Activated T-cell treated with anti-CD3 and anti-CD28 coated beads, Interleukin-2, amount 50 U/mL, for 72 hours (primary cell): ENCODE results near the gene KPTN. TPM values are rescaled to one million over a fixed set of nuclear protein-coding genes. Genes with fewer than 3 reads are reported as not detected.

Experiments used
- ATAC-seq, 2 donors: fragments of 150-1000 bp; cut with Tn5 transposase; replicated peaks in 1 of 2; 2 replicates each; pipeline ENCODE4 v1.10.0; 2021; ENCODE audit warnings: moderate library complexity in 2 of 2, mild to moderate bottlenecking in 1 of 2
- DNase-seq, 2 donors: peaks; one replicate each; pipeline ENCODE4 v3.0.0; 2021 to 2022; ENCODE audit warnings: mixed read lengths in 1 of 2
- H3K27ac Mint-ChIP-seq: one replicate; pipeline ENCODE4 v1.8.0; 2022; ENCODE audit warnings: mild to moderate bottlenecking, moderate library complexity, mixed read lengths
- H3K27me3 Mint-ChIP-seq: one replicate; pipeline ENCODE4 v1.8.0; 2022; ENCODE audit warnings: low read depth, mixed read lengths
- H3K36me3 Mint-ChIP-seq, 2 donors: one replicate each; pipeline ENCODE4 v1.8.0; 2022; ENCODE audit warnings: mixed read lengths in 2 of 2, mild to moderate bottlenecking in 1 of 2; ENCODE audit not compliant: insufficient read depth in 2 of 2
- H3K4me1 Mint-ChIP-seq: one replicate; pipeline ENCODE4 v1.8.0; 2022; ENCODE audit warnings: low read depth, mixed read lengths
- H3K4me3 Mint-ChIP-seq, 2 donors: one replicate each; pipeline ENCODE4 v1.8.0; 2022; ENCODE audit warnings: mild to moderate bottlenecking in 2 of 2, mixed read lengths in 2 of 2, moderate library complexity in 2 of 2
- H3K9me3 Mint-ChIP-seq, 2 donors: one replicate each; pipeline ENCODE4 v1.8.0; 2022; ENCODE audit warnings: mixed read lengths in 2 of 2
- total RNA-seq, 2 donors: library from RNA; stranded (reverse); gene quantifications; one replicate each; pipeline ENCODE4 v1.2.3, GENCODE V29; 2022

The KPTN gene
- total RNA-seq, 2 donors from 2014 or later: 7.2 to 10.5 TPM

- H3K9me3 Mint-ChIP-seq: peaks cover 0 to 2% of the 10 kb centered on the region in 2 donors
- H3K4me1 Mint-ChIP-seq: peaks cover 47% of the 10 kb centered on the region
- peak; percentile 18 to 31 for DNase-seq
- ATAC-seq: peak in 1 of 2 donors; percentile 29
- H3K27me3 Mint-ChIP-seq: peaks cover 72% of the 10 kb centered on the region
- no peak overlapping the region for H3K27ac Mint-ChIP-seq
- H3K36me3 Mint-ChIP-seq: peaks cover 2% of the 10 kb centered on the region in 2 donors
- H3K4me3 Mint-ChIP-seq: peak overlapping the region; percentile 10 to 66
Measured at GRCh38 chr19:47444388-47444821, 39.6 kb downstream of the KPTN start.

- H3K4me3 Mint-ChIP-seq: no peak overlapping the region
- DNase-seq (no peak), ATAC-seq (no peak)
- peaks cover 69% of the 10 kb centered on the region for H3K27me3 Mint-ChIP-seq
- peaks cover 51% of the 10 kb centered on the region for H3K4me1 Mint-ChIP-seq
- H3K27ac Mint-ChIP-seq: no peak overlapping the region
- peaks cover 2% of the 10 kb centered on the region in 2 donors for H3K36me3 Mint-ChIP-seq
- peaks cover 0 to 2% of the 10 kb centered on the region in 2 donors for H3K9me3 Mint-ChIP-seq
Measured at GRCh38 chr19:47443331-47443730, 40.7 kb downstream of the KPTN start.

GRCh38 chr19:47438793-47439220 lies 45.2 kb downstream of the KPTN start:
- H3K27me3 Mint-ChIP-seq: peaks cover 54% of the 10 kb centered on the region
- no peaks in the 10 kb centered on the region for H3K36me3 Mint-ChIP-seq
- peaks cover 40% of the 10 kb centered on the region for H3K4me1 Mint-ChIP-seq
- H3K9me3 Mint-ChIP-seq: no peaks in the 10 kb centered on the region
- no peak overlapping the region for H3K27ac Mint-ChIP-seq
- no peak overlapping the region for H3K4me3 Mint-ChIP-seq
- DNase-seq (no peak), ATAC-seq (no peak)

DNA sequence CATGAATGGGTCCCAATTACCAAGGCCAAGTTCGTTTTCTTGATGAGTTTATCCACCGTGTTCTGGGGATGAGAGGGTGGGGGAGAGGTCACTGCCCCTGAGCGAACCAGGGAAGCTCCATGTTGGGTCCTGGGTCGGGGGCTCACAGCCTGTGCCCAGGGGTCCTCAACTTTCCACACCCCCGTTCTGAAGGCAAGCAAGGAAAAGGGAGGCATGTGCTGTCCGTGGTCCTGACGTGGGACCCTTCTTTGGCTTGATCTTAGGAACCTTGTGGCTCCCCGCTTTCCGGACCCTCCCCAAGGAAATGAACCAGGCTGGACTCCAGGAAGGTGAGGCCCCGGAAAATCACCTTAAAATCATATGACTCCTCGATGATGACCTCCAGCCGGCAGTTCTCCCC lies 46.5 kb downstream of the KPTN start:
- Mint-ChIP-seq H3K36me3 (peaks cover 0 to under 1% of the 10 kb centered on the region in 2 donors), H3K4me1 (peaks cover 37% of the 10 kb centered on the region), H3K4me3 (no peak overlapping the region), H3K9me3 (no peaks in the 10 kb centered on the region), H3K27ac (no peak overlapping the region), H3K27me3 (peaks cover 41% of the 10 kb centered on the region)
- no peak for ATAC-seq
- no peak for DNase-seq

DNA sequence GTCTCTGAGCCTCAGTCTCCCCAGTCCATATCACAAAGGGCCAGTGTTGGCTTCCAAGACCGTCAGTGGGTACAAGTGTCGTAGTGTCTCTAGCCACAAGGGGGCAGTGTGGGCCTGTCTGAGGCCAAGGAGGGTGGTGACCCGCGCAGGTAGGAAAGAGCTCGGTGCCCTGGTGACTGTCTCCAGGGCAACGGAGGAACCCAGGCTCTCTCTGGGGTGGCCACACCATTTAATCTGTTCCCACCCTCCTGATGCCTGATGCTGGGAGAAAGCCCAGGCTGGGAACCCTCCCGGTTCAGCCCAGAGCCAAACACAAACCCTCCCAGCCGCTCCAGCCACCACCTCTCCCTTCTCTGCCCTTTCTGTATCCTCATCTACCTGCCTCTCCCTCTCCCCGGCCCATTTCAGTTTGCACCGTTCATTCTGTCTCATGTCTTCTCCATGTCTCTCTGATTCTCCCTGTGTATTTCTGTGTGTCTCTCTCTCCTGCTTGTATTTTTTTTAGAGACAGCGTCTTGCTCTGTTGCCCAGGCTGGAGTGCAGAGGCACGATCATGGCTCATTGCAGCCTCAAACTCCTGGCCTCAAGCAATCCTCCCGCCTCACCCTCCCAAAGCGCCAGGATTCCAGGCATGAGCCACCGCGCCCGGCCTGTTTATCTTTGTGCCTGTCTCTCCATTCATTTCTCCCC lies 47.2 kb downstream of the KPTN start:
- H3K27me3 Mint-ChIP-seq: peaks cover 39% of the 10 kb centered on the region
- peaks cover 0 to 3% of the 10 kb centered on the region in 2 donors for H3K36me3 Mint-ChIP-seq
- DNase-seq (peak; percentile 85 to 91), ATAC-seq (peak; percentile 91 to 92)
- H3K9me3 Mint-ChIP-seq: no peaks in the 10 kb centered on the region
- no peak overlapping the region for H3K27ac Mint-ChIP-seq
- peaks cover 44% of the 10 kb centered on the region for H3K4me1 Mint-ChIP-seq
- peak overlapping the region in 1 of 2 donors; percentile 7 for H3K4me3 Mint-ChIP-seq

DNA sequence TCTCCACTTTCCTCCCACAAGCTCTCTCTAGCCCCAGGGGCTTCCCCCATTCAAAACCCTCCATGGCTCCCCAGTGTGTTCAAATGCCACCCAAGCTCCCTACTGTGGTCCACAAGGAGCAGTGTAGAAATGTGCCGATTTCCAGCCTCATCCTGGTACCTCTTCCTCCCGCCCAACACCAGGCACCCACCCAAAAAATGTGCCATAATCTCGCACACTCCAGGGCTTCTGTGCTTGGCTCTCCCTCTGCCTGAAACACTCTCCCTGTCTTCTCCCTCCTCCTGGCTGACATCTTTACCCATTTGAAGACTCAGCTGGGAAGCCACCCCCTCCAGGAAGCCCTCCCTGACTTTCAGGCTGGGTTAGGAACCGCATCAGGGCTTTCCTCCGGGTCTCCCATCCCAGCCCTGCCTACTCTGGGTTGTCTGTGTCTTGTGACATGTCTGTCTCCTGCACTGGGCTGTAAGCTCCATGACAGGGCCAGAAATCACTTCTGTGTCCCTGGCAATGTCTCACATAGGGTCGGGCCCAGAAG lies 48.1 kb downstream of the KPTN start:
- H3K27me3 Mint-ChIP-seq: peaks cover 39% of the 10 kb centered on the region
- no peaks in the 10 kb centered on the region for H3K9me3 Mint-ChIP-seq
- H3K36me3 Mint-ChIP-seq: peaks cover 0 to 3% of the 10 kb centered on the region in 2 donors
- peak overlapping the region; percentile 6 to 37 for H3K4me3 Mint-ChIP-seq
- ATAC-seq (no peak), DNase-seq (no peak)
- peaks cover 46% of the 10 kb centered on the region for H3K4me1 Mint-ChIP-seq
- H3K27ac Mint-ChIP-seq: no peak overlapping the region

DNA sequence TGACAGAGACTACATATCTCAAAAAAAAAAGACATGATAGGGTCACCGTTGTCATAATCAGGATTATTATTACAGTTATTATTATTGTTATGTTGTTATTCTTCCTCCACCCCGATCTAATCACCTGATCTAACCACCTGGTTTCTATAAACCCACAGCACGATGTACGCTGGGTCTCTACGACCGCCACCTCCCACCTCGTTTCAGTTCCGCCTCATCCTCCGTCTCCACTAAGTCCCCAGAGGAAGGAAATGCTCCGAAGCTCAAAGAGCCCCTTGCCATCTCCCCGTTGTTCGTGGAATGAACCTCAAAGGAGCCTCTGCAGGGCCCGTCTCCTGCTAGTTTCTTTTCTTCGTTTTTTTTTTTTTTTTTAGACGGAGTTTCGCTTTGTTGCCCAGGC lies 48.8 kb downstream of the KPTN start:
- ATAC-seq (peak; percentile 38 to 49), DNase-seq (peak in 1 of 2 donors; percentile 37)
- H3K4me1 Mint-ChIP-seq: peaks cover 52% of the 10 kb centered on the region
- H3K36me3 Mint-ChIP-seq: peaks cover 0 to 3% of the 10 kb centered on the region in 2 donors
- peaks cover 46% of the 10 kb centered on the region for H3K27me3 Mint-ChIP-seq
- H3K27ac Mint-ChIP-seq: no peak overlapping the region
- peak overlapping the region; percentile 37 to 46 for H3K4me3 Mint-ChIP-seq
- no peaks in the 10 kb centered on the region for H3K9me3 Mint-ChIP-seq

- Mint-ChIP-seq H3K4me1 (peaks cover 60% of the 10 kb centered on the region), H3K27ac (no peak overlapping the region), H3K36me3 (peaks cover 0 to 3% of the 10 kb centered on the region in 2 donors), H3K27me3 (peaks cover 53% of the 10 kb centered on the region), H3K4me3 (no peak overlapping the region), H3K9me3 (no peaks in the 10 kb centered on the region)
- ATAC-seq: no peak
- no peak for DNase-seq
Measured at GRCh38 chr19:47434088-47434487, 49.9 kb downstream of the KPTN start.

GRCh38 chr19:47433121-47433520 lies 50.9 kb downstream of the KPTN start:
- H3K27me3 Mint-ChIP-seq: peaks cover 45% of the 10 kb centered on the region
- peaks cover 0 to 3% of the 10 kb centered on the region in 2 donors for H3K36me3 Mint-ChIP-seq
- H3K27ac Mint-ChIP-seq: no peak overlapping the region
- peaks cover 55% of the 10 kb centered on the region for H3K4me1 Mint-ChIP-seq
- DNase-seq (no peak), ATAC-seq (no peak)
- H3K4me3 Mint-ChIP-seq: no peak overlapping the region
- H3K9me3 Mint-ChIP-seq: no peaks in the 10 kb centered on the region

DNA sequence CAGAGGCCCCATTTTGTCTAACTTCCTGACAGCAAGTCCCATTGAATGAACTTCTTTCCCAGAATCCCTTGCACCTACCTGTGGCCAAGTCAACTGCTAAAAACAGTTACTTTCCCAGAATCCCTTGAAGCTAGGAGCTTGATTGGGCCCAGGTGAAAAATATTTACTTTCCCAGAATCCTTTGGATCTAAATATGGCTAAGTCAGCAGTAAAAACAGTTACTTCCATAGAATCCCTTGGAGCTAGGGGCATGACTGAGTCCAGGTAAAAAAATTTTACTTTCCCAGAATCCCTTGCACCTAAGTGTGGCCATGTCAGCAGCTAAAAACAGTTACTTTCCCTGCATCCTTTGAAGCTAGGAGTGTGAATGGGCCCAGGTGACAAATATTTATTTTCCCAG lies 51.5 kb downstream of the KPTN start:
- peaks cover 0 to 3% of the 10 kb centered on the region in 2 donors for H3K36me3 Mint-ChIP-seq
- no peak for ATAC-seq
- no peak overlapping the region for H3K27ac Mint-ChIP-seq
- no peak for DNase-seq
- peaks cover 39% of the 10 kb centered on the region for H3K27me3 Mint-ChIP-seq
- peaks cover 55% of the 10 kb centered on the region for H3K4me1 Mint-ChIP-seq
- H3K9me3 Mint-ChIP-seq: no peaks in the 10 kb centered on the region
- no peak overlapping the region for H3K4me3 Mint-ChIP-seq

DNA sequence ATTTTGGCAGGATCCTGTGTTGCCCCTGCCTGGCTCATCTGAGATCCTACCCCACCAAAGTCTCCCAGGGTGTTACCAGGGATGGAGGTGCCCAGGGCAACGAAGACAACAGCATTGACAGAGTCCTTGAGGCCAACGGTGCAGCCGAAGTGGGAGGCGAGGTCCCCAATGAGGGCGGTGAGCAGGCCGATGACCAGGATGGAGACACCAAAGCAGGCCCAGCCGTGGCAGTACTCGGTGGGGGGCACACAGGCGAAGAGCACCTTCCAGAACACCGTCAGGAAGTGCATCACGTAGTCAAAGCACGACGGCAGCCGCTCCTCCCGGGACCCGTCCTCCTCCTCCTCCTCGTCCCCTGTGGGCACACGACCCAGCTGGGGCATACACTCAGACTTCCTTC lies 51.9 kb downstream of the KPTN start:
- Mint-ChIP-seq H3K4me1 (peaks cover 51% of the 10 kb centered on the region), H3K27me3 (peaks cover 35% of the 10 kb centered on the region), H3K9me3 (no peaks in the 10 kb centered on the region), H3K36me3 (peaks cover 0 to 3% of the 10 kb centered on the region in 2 donors), H3K27ac (no peak overlapping the region), H3K4me3 (peak overlapping the region in 1 of 2 donors; percentile 3)
- ATAC-seq: no peak
- no peak for DNase-seq

DNA sequence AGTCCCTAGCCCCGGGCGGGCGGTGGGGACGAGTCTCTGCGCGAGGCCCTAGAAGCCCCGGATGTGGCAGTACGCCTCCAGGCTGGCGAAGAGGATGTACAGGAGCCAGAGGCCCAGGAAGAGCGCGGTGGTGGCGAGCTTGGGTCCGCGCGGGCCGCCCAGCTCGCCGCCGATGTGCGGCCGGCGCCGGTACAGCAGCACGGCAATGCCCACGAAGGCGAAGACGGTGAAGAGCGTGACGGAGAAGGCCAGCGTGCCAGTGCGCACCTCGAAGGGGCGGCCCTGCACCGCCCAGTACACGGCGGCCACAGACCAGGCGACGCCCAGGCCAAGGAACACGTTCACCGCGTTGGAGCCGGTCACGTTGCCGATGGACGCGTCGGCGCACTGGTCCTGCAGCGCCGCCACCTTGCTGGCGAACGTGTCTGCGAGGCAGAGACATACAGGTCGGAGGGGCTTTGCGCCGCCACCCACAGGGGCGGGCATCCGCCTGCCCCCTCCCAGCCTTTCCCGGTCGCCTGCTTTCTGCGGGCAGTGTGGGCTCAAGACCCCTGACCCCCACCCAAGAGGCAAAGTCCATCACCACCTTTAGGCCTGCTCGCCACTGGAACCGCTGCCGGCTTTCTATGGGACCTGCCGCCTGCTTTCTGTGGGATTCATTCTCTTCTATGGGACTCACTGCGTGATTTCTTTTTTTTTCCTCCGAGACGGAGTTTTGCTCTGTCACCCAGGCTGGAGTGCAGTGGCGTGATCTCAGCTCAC lies 53.8 kb downstream of the KPTN start:
- Mint-ChIP-seq H3K4me1 (peaks cover 33% of the 10 kb centered on the region), H3K27ac (no peak overlapping the region), H3K4me3 (peak overlapping the region; percentile 71 to 76), H3K27me3 (peaks cover 31% of the 10 kb centered on the region), H3K9me3 (no peaks in the 10 kb centered on the region), H3K36me3 (peaks cover 0 to 3% of the 10 kb centered on the region in 2 donors)
- peak; percentile 49 to 50 for DNase-seq
- ATAC-seq: peak; percentile 50 to 51

DNA sequence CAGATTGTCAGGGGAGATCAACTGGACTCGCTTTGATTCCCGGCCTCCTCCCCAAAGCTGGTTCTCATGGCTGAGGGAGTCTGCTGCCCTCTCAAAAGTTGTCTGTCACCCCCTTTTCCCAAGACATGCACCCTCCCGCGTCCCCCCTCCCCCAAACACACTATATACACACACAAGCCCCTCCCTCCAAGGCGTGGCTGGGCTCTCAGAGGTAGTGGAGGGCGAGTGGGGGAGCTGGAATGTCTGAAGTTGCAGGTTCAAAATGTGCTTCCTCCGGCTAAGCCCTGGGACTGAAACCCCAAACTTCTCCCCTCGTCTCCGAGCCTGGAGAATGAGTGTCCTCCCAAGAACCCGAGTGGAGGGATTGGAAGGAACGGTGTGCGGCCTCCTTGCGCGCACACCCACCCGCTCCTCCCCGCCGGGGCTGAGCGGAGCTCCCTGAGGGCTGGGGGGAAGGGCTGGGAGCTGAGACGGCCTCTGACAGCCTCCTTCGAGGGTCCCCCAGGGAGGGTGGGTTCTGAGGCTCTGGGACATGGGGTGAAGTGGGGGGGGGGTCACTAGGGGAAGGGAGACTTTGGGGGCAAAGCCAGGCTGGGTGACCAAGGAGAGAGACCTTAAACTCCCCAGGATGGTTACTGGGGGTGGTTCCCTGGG lies 54.8 kb downstream of the KPTN start:
- peaks cover 31% of the 10 kb centered on the region for H3K27me3 Mint-ChIP-seq
- H3K4me3 Mint-ChIP-seq: peak overlapping the region; percentile 71 to 76
- ATAC-seq (no peak), DNase-seq (no peak)
- no peaks in the 10 kb centered on the region for H3K9me3 Mint-ChIP-seq
- H3K4me1 Mint-ChIP-seq: peaks cover 30% of the 10 kb centered on the region
- H3K27ac Mint-ChIP-seq: no peak overlapping the region
- H3K36me3 Mint-ChIP-seq: peaks cover 0 to 3% of the 10 kb centered on the region in 2 donors
